ENCODE measurements around the gene ZFPL1.

The ZFPL1 gene

DNA sequence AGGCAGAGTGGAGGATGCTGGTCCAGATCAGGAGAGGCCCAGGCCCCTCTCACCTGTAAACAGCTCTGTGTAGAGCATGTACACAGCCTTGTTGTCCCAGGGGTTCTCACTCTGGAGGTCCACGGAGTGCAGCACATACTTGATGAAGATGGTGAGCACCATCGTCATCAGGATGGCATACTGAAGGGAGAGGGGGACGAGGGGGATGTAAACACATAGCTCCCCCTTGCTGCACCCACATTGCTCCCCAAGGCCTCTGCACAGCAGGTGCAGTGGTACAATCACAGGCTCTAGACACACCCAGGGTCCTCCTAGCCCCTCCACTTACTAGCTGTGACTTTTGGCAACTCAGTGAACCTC lies 47.4 kb downstream of the ZFPL1 start:
- peak overlapping the region in 6 of 10 experiments; percentile 22 to 98 (median 90); a peak in 8 of 20 replicates for H3K4me3 ChIP-seq
- peaks cover 35 to 63% (median 55%) of the 10 kb centered on the region in 10 experiments for H3K4me1 ChIP-seq
- TF ChIP-seq Cebpa-rat (IDR thresholded peaks at IDR 0.05) = no peak
- H3K9me3 ChIP-seq (replicated peaks in 1 of 11) = no peaks in the 10 kb centered on the region
- H3K27me3 ChIP-seq = no peaks in the 10 kb centered on the region
- H3K36me3 ChIP-seq = peaks cover 53 to 63% (median 58%) of the 10 kb centered on the region in 11 experiments
- peak overlapping the region; percentile 86 to 100 (median 97); a peak in 21 of 22 replicates for H3K4me2 ChIP-seq
- H3K27ac ChIP-seq = peak overlapping the region in 6 of 11 experiments; percentile 96 to 98 (median 97); a peak in 11 of 22 replicates
- H3K9ac ChIP-seq = peak overlapping the region; percentile 88 to 100 (median 96); a peak in 20 of 22 replicates
- peaks cover 29 to 74% (median 49%) of the 10 kb centered on the region in 11 experiments; a peak in 20 of 22 replicates for H4K20me1 ChIP-seq

DNA sequence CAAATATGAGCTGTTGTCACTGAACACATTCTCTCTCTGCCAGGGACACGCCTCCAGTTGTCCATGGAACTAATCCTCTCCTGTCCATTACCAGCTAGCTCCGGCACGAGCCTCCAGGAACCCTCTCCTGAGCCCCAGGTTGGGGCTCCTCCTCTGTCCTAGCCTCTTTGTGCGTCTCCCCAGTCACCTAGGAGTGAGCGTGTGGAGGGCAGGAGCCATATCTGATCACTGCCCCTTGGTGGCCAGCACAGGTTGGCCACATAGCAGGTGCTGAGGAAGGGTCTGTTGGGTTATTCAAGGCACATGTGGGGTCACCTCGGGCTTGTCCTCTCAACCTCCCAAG lies 47.8 kb downstream of the ZFPL1 start:
- Histone ChIP-seq H4K20me1 (peaks cover 29 to 70% (median 45%) of the 10 kb centered on the region in 11 experiments; a peak in 20 of 22 replicates), H3K9ac (peak overlapping the region; percentile 88 to 100 (median 96)), H3K27me3 (no peaks in the 10 kb centered on the region), H3K36me3 (peaks cover 48 to 59% (median 53%) of the 10 kb centered on the region in 11 experiments), H3K4me3 (peak overlapping the region in 9 of 10 experiments; percentile 89 to 99 (median 97); a peak in 17 of 20 replicates), H3K4me1 (peaks cover 35 to 67% (median 58%) of the 10 kb centered on the region in 10 experiments), H3K27ac (peak overlapping the region in 10 of 11 experiments; percentile 53 to 100 (median 97); a peak in 20 of 22 replicates), H3K4me2 (peak overlapping the region; percentile 86 to 100 (median 97)), H3K9me3 (replicated peaks in 1 of 11) (no peaks in the 10 kb centered on the region)
- no peak for TF ChIP-seq Cebpa-rat (IDR thresholded peaks at IDR 0.05)

DNA sequence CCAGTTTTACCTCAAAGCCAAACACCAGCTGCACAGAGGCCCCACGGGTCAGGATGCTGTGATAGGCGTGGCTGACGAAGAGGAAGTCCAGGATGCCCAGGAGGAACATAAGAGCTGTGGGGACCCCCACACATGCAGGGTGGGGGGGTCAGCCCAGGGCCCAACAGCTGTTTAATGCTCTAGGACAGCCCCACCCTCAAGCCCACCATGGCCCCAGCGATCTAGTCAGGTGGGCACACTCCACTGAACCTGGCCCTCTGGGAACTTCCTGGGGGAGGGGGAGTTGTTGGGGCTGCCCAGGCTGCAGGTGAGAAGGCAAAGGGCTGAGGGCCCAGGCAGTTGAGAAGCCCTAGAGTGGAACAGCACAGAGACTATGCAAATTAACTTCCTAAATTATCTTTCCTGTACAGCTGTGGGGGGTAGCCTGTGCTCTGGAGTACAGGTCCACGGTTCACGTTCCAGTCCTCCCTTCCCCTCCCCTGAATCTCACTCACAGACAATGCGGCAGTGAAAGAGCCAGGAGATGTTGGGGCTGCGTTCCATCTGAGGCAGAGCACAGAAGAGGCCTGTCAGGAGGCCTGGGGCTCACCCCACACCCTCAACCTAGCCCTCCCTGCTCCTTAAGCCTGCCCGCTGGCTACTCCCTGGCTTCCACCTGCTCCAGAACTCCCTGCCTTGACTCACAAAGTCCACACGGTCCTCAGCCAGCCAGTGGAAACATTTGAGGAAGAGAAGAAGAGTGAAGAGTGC lies 48.4 kb downstream of the ZFPL1 start:
- Histone ChIP-seq H3K36me3 (peaks cover 43 to 53% (median 47%) of the 10 kb centered on the region in 11 experiments), H3K9ac (peak overlapping the region; percentile 88 to 100 (median 96)), H3K4me2 (peak overlapping the region; percentile 86 to 100 (median 97)), H3K4me1 (peaks cover 35 to 73% (median 58%) of the 10 kb centered on the region in 10 experiments), H3K4me3 (peak overlapping the region; percentile 78 to 99 (median 95)), H3K9me3 (replicated peaks in 1 of 11) (no peaks in the 10 kb centered on the region), H3K27me3 (no peaks in the 10 kb centered on the region), H4K20me1 (peaks cover 29 to 65% (median 45%) of the 10 kb centered on the region in 11 experiments; a peak in 20 of 22 replicates), H3K27ac (peak overlapping the region; percentile 41 to 100 (median 97); a peak in 21 of 22 replicates)
- TF ChIP-seq Cebpa-rat (IDR thresholded peaks at IDR 0.05) = no peak

DNA sequence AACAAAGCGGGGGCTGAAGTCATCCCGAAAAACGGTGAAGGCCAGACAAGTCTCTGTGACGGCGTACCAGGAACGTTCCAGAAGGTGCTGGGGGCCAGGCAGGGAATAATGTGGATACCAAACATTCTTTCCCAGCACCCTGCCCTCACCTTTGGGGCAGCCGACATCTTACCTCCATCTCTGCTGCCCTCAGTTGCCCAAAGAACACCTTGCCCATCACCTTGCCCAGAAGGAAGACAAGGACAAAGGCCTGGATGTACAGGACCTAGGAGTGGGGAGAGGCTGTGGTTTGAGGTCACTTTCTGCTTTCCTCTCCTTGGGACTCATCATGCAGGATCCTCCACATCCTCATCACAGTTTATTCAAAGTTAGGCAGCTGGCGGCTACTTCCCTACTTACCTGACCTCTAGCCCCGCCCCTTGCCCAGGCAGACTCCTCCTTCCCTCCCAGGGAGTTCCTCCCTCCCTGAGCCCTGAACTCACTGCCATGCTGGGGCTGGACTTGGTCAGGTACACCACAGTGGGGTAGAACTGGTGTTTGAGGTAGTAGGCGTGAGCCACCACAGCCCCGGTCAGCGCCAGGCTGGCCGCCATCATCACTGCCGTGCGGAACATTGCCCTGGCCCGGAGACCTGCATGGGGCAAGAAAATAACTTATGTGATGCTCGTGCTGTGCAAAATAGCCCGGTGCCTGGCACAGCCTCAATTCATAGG lies 49.1 kb downstream of the ZFPL1 start:
- peak overlapping the region; percentile 78 to 99 (median 95) for H3K4me3 ChIP-seq
- peaks cover 35 to 77% (median 58%) of the 10 kb centered on the region in 10 experiments for H3K4me1 ChIP-seq
- peak overlapping the region; percentile 86 to 100 (median 97) for H3K4me2 ChIP-seq
- H3K27ac ChIP-seq = peak overlapping the region; percentile 41 to 100 (median 97); a peak in 21 of 22 replicates
- H3K27me3 ChIP-seq = no peaks in the 10 kb centered on the region
- H3K36me3 ChIP-seq = peaks cover 35 to 46% (median 41%) of the 10 kb centered on the region in 11 experiments
- H4K20me1 ChIP-seq = peaks cover 29 to 59% (median 42%) of the 10 kb centered on the region in 11 experiments; a peak in 20 of 22 replicates
- TF ChIP-seq Cebpa-rat (IDR thresholded peaks at IDR 0.05) = no peak
- no peaks in the 10 kb centered on the region for H3K9me3 ChIP-seq (replicated peaks in 1 of 11)
- H3K9ac ChIP-seq = peak overlapping the region; percentile 88 to 100 (median 96); a peak in 21 of 22 replicates

DNA sequence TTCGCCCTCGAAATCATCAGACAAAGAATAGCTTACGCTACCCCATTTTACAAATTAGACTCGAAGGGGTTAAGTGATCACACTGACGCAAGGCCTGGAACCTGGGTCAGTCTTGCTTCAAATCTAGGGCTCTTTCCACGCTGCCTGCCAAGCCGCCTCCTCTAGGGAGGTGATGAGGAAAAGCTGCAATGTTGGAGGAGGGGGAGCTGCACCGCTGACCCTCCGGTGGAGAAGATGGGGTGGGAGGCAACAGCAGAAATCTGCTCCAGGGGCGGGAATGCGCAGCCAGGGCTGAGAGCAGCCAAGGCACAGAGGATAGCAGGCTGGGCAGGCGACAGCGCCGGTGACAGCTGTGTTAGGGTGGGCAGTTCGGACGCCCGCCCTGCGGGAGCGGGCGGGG lies 49.7 kb downstream of the ZFPL1 start:
- Histone ChIP-seq H3K27ac (peak overlapping the region; percentile 92 to 100 (median 97)), H4K20me1 (peaks cover 29 to 54% (median 38%) of the 10 kb centered on the region in 11 experiments; a peak in 20 of 22 replicates), H3K27me3 (no peaks in the 10 kb centered on the region), H3K9me3 (replicated peaks in 1 of 11) (no peaks in the 10 kb centered on the region), H3K9ac (peak overlapping the region; percentile 88 to 100 (median 96)), H3K4me2 (peak overlapping the region; percentile 86 to 100 (median 97)), H3K36me3 (peaks cover 30 to 40% (median 35%) of the 10 kb centered on the region in 11 experiments), H3K4me3 (peak overlapping the region; percentile 78 to 99 (median 95)), H3K4me1 (peaks cover 35 to 77% (median 58%) of the 10 kb centered on the region in 10 experiments)
- no peak for TF ChIP-seq Cebpa-rat (IDR thresholded peaks at IDR 0.05)

DNA sequence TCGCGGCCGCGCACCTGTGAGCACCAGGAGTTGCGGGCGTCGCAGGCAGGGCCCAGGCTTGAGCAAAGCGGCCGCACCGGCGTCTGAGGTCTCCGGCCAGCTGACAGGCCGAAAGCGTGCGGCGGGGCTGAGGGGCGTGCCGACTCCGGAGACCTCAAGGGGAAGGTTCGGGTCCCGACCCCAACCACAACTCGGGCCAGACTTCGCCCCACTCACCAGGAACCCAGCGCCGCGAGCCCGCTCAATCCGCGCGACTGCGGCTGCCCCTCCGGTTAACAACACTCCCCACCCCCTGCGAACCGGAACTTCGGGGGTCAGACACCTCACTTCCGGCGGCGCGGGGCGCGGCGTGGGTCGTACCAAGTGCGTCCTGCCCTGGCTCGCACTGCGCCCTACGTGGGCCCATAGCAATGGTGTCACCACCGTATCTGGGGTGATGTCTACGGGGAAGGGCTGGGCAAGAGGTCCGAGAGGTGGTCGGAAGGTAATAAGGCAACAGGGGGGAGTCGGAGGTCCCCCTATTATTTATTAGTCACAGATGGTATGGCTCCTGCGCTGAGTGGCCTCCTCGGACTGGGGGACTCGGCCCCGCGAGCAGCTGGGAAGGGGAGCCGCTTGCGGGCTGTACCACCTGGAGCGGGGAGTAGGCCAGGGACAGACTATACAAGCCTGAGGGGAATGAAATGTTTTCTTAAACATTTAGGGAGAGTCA lies 50.4 kb downstream of the ZFPL1 start, which contains the start of gene SYVN1:
TSS of gene SYVN1 (minus strand) at position 280 of the 712 bp plus-strand sequence. CDS start 918 bp downstream, outside the sequence.
- H4K20me1 ChIP-seq = peaks cover 23 to 47% (median 36%) of the 10 kb centered on the region in 11 experiments; a peak in 20 of 22 replicates
- H3K4me3 ChIP-seq = peak within 1 kb of the TSS; percentile 78 to 99 (median 95)
- H3K4me2 ChIP-seq = peak within 1 kb of the TSS; percentile 86 to 100 (median 97)
- H3K9me3 ChIP-seq (replicated peaks in 1 of 11) = no peaks in the 10 kb centered on the region
- peak within 1 kb of the TSS; percentile 92 to 100 (median 97) for H3K27ac ChIP-seq
- no peak for TF ChIP-seq Cebpa-rat (IDR thresholded peaks at IDR 0.05)
- H3K4me1 ChIP-seq = peaks cover 35 to 72% (median 57%) of the 10 kb centered on the region in 10 experiments
- H3K36me3 ChIP-seq = peaks cover 23 to 33% (median 28%) of the 10 kb centered on the region in 11 experiments
- peak within 1 kb of the TSS; percentile 88 to 100 (median 96) for H3K9ac ChIP-seq
- no peaks in the 10 kb centered on the region for H3K27me3 ChIP-seq

DNA sequence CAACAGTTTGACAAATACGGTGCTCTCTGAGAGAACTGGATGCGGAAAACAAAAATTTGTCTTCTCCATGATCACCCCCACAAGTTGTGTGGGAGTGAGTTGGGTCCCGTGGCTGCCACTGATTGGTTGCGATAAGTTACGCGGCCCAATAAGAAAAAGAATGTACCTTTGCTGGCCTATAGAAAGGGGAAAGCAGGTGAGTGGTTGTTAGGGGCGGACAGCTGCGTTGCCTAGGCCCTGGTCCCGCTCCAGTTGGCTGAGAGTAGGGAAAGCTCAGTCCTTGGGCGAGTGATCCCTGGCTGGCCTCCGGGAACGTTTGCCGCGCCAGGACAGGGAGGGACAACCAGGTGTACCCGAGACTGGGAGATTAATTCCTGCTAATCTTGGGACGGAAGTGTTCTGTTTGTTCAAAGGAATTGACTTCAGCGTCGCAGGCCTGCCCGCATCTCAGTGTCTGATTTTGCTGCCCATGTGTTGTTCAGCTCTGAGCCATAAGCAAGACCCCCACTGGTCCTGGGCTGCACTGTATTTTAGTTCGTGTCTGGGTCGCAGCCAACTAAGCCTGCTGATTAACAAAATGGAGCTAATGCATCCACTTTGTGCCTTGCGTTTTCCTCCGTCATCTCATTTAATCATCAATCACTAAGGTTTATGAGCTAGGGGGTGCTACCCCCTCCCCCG lies 51.1 kb downstream of the ZFPL1 start:
- peaks cover 16 to 40% (median 30%) of the 10 kb centered on the region in 11 experiments; a peak in 19 of 22 replicates for H4K20me1 ChIP-seq
- no peaks in the 10 kb centered on the region for H3K9me3 ChIP-seq (replicated peaks in 1 of 11)
- H3K4me3 ChIP-seq = peak overlapping the region; percentile 78 to 99 (median 95)
- peak overlapping the region; percentile 86 to 100 (median 97) for H3K4me2 ChIP-seq
- no peak for TF ChIP-seq Cebpa-rat (IDR thresholded peaks at IDR 0.05)
- no peaks in the 10 kb centered on the region for H3K27me3 ChIP-seq
- H3K36me3 ChIP-seq = peaks cover 17 to 26% (median 21%) of the 10 kb centered on the region in 11 experiments
- H3K27ac ChIP-seq = peak overlapping the region; percentile 92 to 100 (median 97)
- peaks cover 35 to 65% (median 50%) of the 10 kb centered on the region in 10 experiments for H3K4me1 ChIP-seq
- peak overlapping the region; percentile 88 to 100 (median 96) for H3K9ac ChIP-seq

Measured in BLaER1 treated with 17β-estradiol and CSF1 and Interleukin-3, amounts not matched to agents 10 nM and 100 nM (cell line).